Smooth muscle cell (in vitro differentiated cells): ENCODE results near the gene CCBE1. TPM values are rescaled to one million over a fixed set of nuclear protein-coding genes. Genes with fewer than 3 reads are reported as not detected.

ENCODE experiments used
- DNase-seq: peaks from one replicate; lab custom pipeline; 2025; ENCODE audit not compliant: unreplicated experiment; lab: John Stamatoyannopoulos, UW
- H2AFZ ChIP-seq: fragments of 200-600 bp; sonication (generic); 2 replicates; pipeline ENCODE4 v1.6.0; 2016; ENCODE audit warnings: antibody characterized with exemption, low read depth, mild to moderate bottlenecking
- H3F3A ChIP-seq: fragments of 200-600 bp; sonication (generic); 2 replicates; pipeline ENCODE4 v1.6.0; 2017; ENCODE audit warnings: antibody characterized with exemption, low read depth
- H3K27ac ChIP-seq: fragments of 200-600 bp; sonication (generic); 2 replicates; pipeline ENCODE4 v1.5.1; 2016; ENCODE audit warnings: low read depth, mild to moderate bottlenecking
- H3K27me3 ChIP-seq: fragments of 200-600 bp; sonication (generic); 2 replicates; pipeline ENCODE4 v1.6.1; 2016; ENCODE audit warnings: low read depth, mild to moderate bottlenecking
- H3K36me3 ChIP-seq: fragments of 200-600 bp; sonication (generic); 2 replicates; pipeline ENCODE4 v1.5.1; 2016; ENCODE audit warnings: low read depth
- H3K4me1 ChIP-seq: fragments of 200-600 bp; sonication (generic); 2 replicates; pipeline ENCODE4 v1.5.1; 2016; ENCODE audit warnings: low read depth
- H3K4me2 ChIP-seq: fragments of 200-600 bp; sonication (generic); 2 replicates; pipeline ENCODE4 v1.6.0; 2016; ENCODE audit warnings: mild to moderate bottlenecking
- H3K4me3 ChIP-seq: fragments of 200-600 bp; sonication (generic); 2 replicates; pipeline ENCODE4 v1.5.1; 2016; ENCODE audit warnings: mild to moderate bottlenecking
- H3K79me2 ChIP-seq: fragments of 200-600 bp; sonication (generic); 2 replicates; pipeline ENCODE4 v1.6.0; 2016; ENCODE audit warnings: low read depth, mild to moderate bottlenecking
- H3K9ac ChIP-seq: fragments of 200-600 bp; sonication (generic); 2 replicates; pipeline ENCODE4 v1.6.0; 2016; ENCODE audit warnings: low read depth
- H3K9me3 ChIP-seq: fragments of 200-600 bp; sonication (generic); replicated peaks from 2 replicates; pipeline ENCODE4 v1.5.1; 2016; ENCODE audit warnings: low read depth
- H4K20me1 ChIP-seq: fragments of 200-600 bp; sonication (generic); 2 replicates; pipeline ENCODE4 v1.6.0; 2016; ENCODE audit warnings: low read depth
- CTCF ChIP-seq: fragments of 200-600 bp; sonication (generic); IDR thresholded peaks from 2 replicates; pipeline ENCODE4 v1.5.1; 2017; ENCODE audit warnings: borderline replicate concordance, mild to moderate bottlenecking, antibody characterized with exemption; ENCODE audit not compliant: insufficient read depth, poor library complexity, severe bottlenecking
- WGBS: methylation state at CpG from one replicate; pipeline ENCODE4 v1.1.7; 2016; ENCODE audit warnings: low lambda C conversion rate; 5-methylcytosine and 5-hydroxymethylcytosine counted together
- polyA plus RNA-seq: library from polyadenylated mRNA; unstranded; fragments of >200 nt; fragmentation: Nextera tagmentation; extraction: Ambion mirVana; gene quantifications from 2 replicates; pipeline ENCODE4 v1.2.1, GENCODE V29; 2016
- total RNA-seq: library from RNA; depleted of rRNA; stranded (reverse); fragments of >200 nt; gene quantifications from 2 replicates; pipeline ENCODE4 v1.2.3, GENCODE V29; 2014

The CCBE1 gene
- total and polyA plus RNA-seq, 2 experiments from 2014 or later = 3.1 TPM; not detected in 1

GRCh38 chr18:59515147-59515546, 182.1 kb downstream of the CCBE1 start:
- H3K9me3 ChIP-seq = no peaks in the 10 kb centered on the region
- H3K27me3 ChIP-seq = peaks cover 23% of the 10 kb centered on the region
- no peak overlapping the region for H3K4me3 ChIP-seq
- H3K9ac ChIP-seq = no peak overlapping the region
- no peak overlapping the region for H2AFZ ChIP-seq
- no peak overlapping the region for H3K4me2 ChIP-seq
- no peaks in the 10 kb centered on the region for H3K36me3 ChIP-seq
- peaks cover 13% of the 10 kb centered on the region for H3F3A ChIP-seq
- TF ChIP-seq CTCF = no peak
- H4K20me1 ChIP-seq = no peaks in the 10 kb centered on the region
- H3K27ac ChIP-seq = no peak overlapping the region
- no peaks in the 10 kb centered on the region for H3K4me1 ChIP-seq
- H3K79me2 ChIP-seq = no peaks in the 10 kb centered on the region
- no peak for DNase-seq
- 83% methylated on average over 5 of the region's 5 CpGs for WGBS

GRCh38 chr18:59514203-59514602, 183.0 kb downstream of the CCBE1 start:
- 26% methylated on average over 13 of the region's 13 CpGs for WGBS
- peaks cover 32% of the 10 kb centered on the region for H3K27me3 ChIP-seq
- H3K4me2 ChIP-seq = no peak overlapping the region
- H3F3A ChIP-seq = peaks cover 13% of the 10 kb centered on the region
- DNase-seq = no peak
- no peak for TF ChIP-seq CTCF
- H3K4me3 ChIP-seq = no peak overlapping the region
- no peak overlapping the region for H2AFZ ChIP-seq
- H3K9ac ChIP-seq = no peak overlapping the region
- H4K20me1 ChIP-seq = no peaks in the 10 kb centered on the region
- no peak overlapping the region for H3K27ac ChIP-seq
- no peaks in the 10 kb centered on the region for H3K9me3 ChIP-seq
- no peaks in the 10 kb centered on the region for H3K36me3 ChIP-seq
- H3K79me2 ChIP-seq = no peaks in the 10 kb centered on the region
- no peaks in the 10 kb centered on the region for H3K4me1 ChIP-seq

- Histone ChIP-seq H3K9me3 (no peaks in the 10 kb centered on the region), H3K4me2 (no peak overlapping the region), H3K4me3 (no peak overlapping the region), H3K9ac (no peak overlapping the region), H3K27me3 (peaks cover 35% of the 10 kb centered on the region), H3K79me2 (no peaks in the 10 kb centered on the region), H3K27ac (no peak overlapping the region), H3K4me1 (no peaks in the 10 kb centered on the region), H3F3A (peaks cover 9% of the 10 kb centered on the region), H2AFZ (no peak overlapping the region), H4K20me1 (no peaks in the 10 kb centered on the region), H3K36me3 (no peaks in the 10 kb centered on the region)
- no peak for DNase-seq
- no peak for TF ChIP-seq CTCF
- WGBS = 89% methylated on average over 7 of the region's 7 CpGs
Observed at GRCh38 chr18:59512025-59512755, 185.0 kb downstream of the CCBE1 start.
